GM12892 (cell line): ENCODE results near the gene CD300E.

Source experiments
- POLR2A ChIP-seq: IDR thresholded peaks from 2 replicates; pipeline ENCODE4 v1.6.1; 2011; ENCODE audit warnings: low read depth, low read length, control low read depth
- POLR2AphosphoS5 ChIP-seq: IDR thresholded peaks from 2 replicates; pipeline ENCODE4 v1.6.1; 2011; ENCODE audit warnings: low read depth, low read length, control low read depth

- no peak for TF ChIP-seq POLR2A
- no peak for TF ChIP-seq POLR2AphosphoS5
Observed at GRCh38 chr17:74625661-74626060, 2.1 kb upstream of the CD300E start.
